ENCODE data around the gene TRIM59. TPM values are rescaled to one million over a fixed set of nuclear protein-coding genes. Genes with fewer than 3 reads are reported as not detected.

TRIM59 gene
- total and polyA plus RNA-seq, 2 donors (not counting 1 experiment from before 2014, with no cell fraction given): 5.0 to 22.0 TPM

DNA sequence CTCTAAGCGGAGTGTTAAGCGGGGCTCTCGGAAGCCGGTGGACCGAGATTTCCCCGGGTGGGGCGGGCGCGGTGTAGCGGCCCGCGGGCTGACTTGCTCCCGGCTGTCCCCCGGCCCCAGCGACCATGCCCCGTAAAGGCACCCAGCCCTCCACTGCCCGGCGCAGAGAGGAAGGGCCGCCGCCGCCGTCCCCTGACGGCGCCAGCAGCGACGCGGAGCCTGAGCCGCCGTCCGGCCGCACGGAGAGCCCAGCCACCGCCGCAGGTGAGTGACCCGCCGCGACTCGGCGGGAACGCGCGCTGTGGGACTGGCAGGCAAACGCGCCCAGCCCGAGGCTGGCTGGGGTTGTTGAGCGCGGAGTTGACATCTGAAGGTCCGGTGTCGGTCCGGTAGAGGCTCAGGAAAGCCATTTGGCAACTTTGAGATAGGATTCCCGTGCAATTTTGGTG lies 48.9 kb downstream of the TRIM59 start:
- peaks cover 76% of the 10 kb centered on the region for H3K79me2 ChIP-seq (ENCODE audit: control insufficient read depth, insufficient read depth, low read length)
- intact Hi-C loops (cut with micrococcal nuclease): loop anchor here (10.0 kb wide), 1 partner anchor 176 kb away; the partner anchor contains the start of gene C3orf80
- under 1% methylated on average over 50 of the region's 51 CpGs for WGBS (ENCODE audit: insufficient coverage)
- peak overlapping the region; percentile 89 for H3K9ac ChIP-seq (ENCODE audit: low read length)
- H4K20me1 ChIP-seq (ENCODE audit: control insufficient read depth, insufficient read depth, low read length, poor library complexity, severe bottlenecking): peaks cover 33% of the 10 kb centered on the region
- peak overlapping the region; percentile 93 for H3K4me2 ChIP-seq (replicated peaks; ENCODE audit: low read depth, low read length, poor library complexity, severe bottlenecking)
- CTCF ChIA-PET: interaction anchor here (0.5 to 2.0 kb wide), 3 partner anchors 12 to 398 kb away, joined by 3 to 9 read pairs (median 4); no protein-coding TSS in a partner anchor
- no peaks in the 10 kb centered on the region for H3K36me3 ChIP-seq (replicated peaks in 1 of 2; ENCODE audit: control extremely low read depth in 1 of 2, control insufficient read depth in 1 of 2, extremely low read depth in 1 of 2, insufficient read depth in 2 of 2, low read length in 1 of 2)
- Mint-ChIP-seq H3K27ac (peak overlapping the region; percentile 98), H3K9me3 (ENCODE audit: insufficient read depth) (no peaks in the 10 kb centered on the region), H3K27me3 (no peaks in the 10 kb centered on the region), H3K4me1 (peaks cover 43% of the 10 kb centered on the region), H3K4me3 (peak overlapping the region; percentile 98)
- peak; percentile 65 for TF ChIP-seq EZH2 (IDR thresholded peaks at IDR 0.05; ENCODE audit: borderline replicate concordance, insufficient read depth, low read depth, low read length, poor library complexity, severe bottlenecking)
- TF ChIP-seq, protein P1, sequence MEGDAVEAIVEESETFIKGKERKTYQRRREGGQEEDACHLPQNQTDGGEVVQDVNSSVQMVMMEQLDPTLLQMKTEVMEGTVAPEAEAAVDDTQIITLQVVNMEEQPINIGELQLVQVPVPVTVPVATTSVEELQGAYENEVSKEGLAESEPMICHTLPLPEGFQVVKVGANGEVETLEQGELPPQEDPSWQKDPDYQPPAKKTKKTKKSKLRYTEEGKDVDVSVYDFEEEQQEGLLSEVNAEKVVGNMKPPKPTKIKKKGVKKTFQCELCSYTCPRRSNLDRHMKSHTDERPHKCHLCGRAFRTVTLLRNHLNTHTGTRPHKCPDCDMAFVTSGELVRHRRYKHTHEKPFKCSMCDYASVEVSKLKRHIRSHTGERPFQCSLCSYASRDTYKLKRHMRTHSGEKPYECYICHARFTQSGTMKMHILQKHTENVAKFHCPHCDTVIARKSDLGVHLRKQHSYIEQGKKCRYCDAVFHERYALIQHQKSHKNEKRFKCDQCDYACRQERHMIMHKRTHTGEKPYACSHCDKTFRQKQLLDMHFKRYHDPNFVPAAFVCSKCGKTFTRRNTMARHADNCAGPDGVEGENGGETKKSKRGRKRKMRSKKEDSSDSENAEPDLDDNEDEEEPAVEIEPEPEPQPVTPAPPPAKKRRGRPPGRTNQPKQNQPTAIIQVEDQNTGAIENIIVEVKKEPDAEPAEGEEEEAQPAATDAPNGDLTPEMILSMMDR (IDR thresholded peaks at IDR 0.05): no peak
- H3K27me3 ChIP-seq (replicated peaks in 1 of 4; ENCODE audit: control extremely low read depth in 1 of 4, control insufficient read depth in 3 of 4, insufficient read depth in 4 of 4, low read length in 3 of 4): peaks cover 0 to 25% (median 7%) of the 10 kb centered on the region in 4 experiments
- H3K27ac ChIP-seq (ENCODE audit: low read length in 2 of 2): peak overlapping the region; percentile 69 to 97
- POLR2A ChIA-PET: interaction anchor here (1.3 kb wide), 1 partner anchor 48 kb away, joined by 4 read pairs; the partner anchor contains the start of gene TRIM59
- ATAC-seq (ENCODE audit: low read depth): no peak
- H3K9me3 ChIP-seq (ENCODE audit: control extremely low read depth in 1 of 3, control insufficient read depth in 2 of 3, insufficient read depth in 1 of 3, low read length in 2 of 3): no peaks in the 10 kb centered on the region
- peak overlapping the region; percentile 93 for H2AFZ ChIP-seq (ENCODE audit: insufficient read depth, low read depth, low read length, poor library complexity, severe bottlenecking)
- H3K4me1 ChIP-seq (ENCODE audit: control insufficient read depth in 2 of 2, insufficient read depth in 2 of 2, low read length in 2 of 2): peaks cover 26 to 45% of the 10 kb centered on the region in 2 donors
- H3K4me3 ChIP-seq (ENCODE audit: control extremely low read depth in 1 of 5, extremely low read depth in 1 of 5, insufficient read depth in 1 of 5, low read depth in 2 of 5, low read length in 4 of 5): peak overlapping the region; percentile 71 to 97 (median 85)
- no peak for DNase-seq

All from B cell (primary cell).